GM21576 (cell line): Measurements from ENCODE around the gene OR10J4.
"Not testable (repeated sequence)": the region's sequence is repeated elsewhere in the genome, so short reads cannot be mapped to it uniquely, and the experiment has no call there.

Experiments used
- ATAC-seq: cut with Tn5 transposase; IDR thresholded peaks from one replicate; pipeline ENCODE4 v1.9.1; 2021; ENCODE audit warnings: mild to moderate bottlenecking, moderate library complexity; ENCODE audit not compliant: unreplicated experiment

OR10J4 gene

GRCh38 chr1:159431904-159432303 lies at the start of gene OR10J4:
TSS of gene OR10J4 (plus strand) at chr1:159432204.
- ATAC-seq: no peak

- no peak for ATAC-seq
Observed at GRCh38 chr1:159406821-159407220, 25.2 kb upstream of the OR10J4 start.

GRCh38 chr1:159408862-159409400 lies 23.1 kb upstream of the OR10J4 start:
- no peak for ATAC-seq

GRCh38 chr1:159421821-159422220 lies 10.2 kb upstream of the OR10J4 start:
- no peak for ATAC-seq

GRCh38 chr1:159428536-159428935 lies 3.5 kb upstream of the OR10J4 start:
- ATAC-seq: no peak

GRCh38 chr1:159429074-159429861 lies 2.7 kb upstream of the OR10J4 start:
- ATAC-seq: no peak

GRCh38 chr1:159430985-159431384 lies 1.0 kb upstream of the OR10J4 start:
- ATAC-seq: no peak

GRCh38 chr1:159436469-159436868 lies 4.5 kb downstream of the OR10J4 start:
- ATAC-seq: no peak

GRCh38 chr1:159439422-159439821 lies 7.4 kb downstream of the OR10J4 start, which contains the start of gene OR10J1:
TSS of gene OR10J1 (plus strand) at chr1:159439722. CDS start at chr1:159439792, 70 bp downstream.
- no peak for ATAC-seq

- ATAC-seq: no peak
Observed at GRCh38 chr1:159441360-159441759, 9.4 kb downstream of the OR10J4 start.

GRCh38 chr1:159442428-159442827 lies 10.4 kb downstream of the OR10J4 start:
- no peak for ATAC-seq

- no peak for ATAC-seq
Observed at GRCh38 chr1:159443066-159443750, 11.2 kb downstream of the OR10J4 start.

GRCh38 chr1:159444511-159444910 lies 12.5 kb downstream of the OR10J4 start:
- ATAC-seq: no peak

GRCh38 chr1:159448181-159448580 lies 16.2 kb downstream of the OR10J4 start:
- no peak for ATAC-seq

GRCh38 chr1:159449605-159450004 lies 17.6 kb downstream of the OR10J4 start:
- ATAC-seq: not testable (repeated sequence)

- no peak for ATAC-seq
Observed at GRCh38 chr1:159459551-159459950, 27.5 kb downstream of the OR10J4 start.

GRCh38 chr1:159465191-159465603 lies 33.2 kb downstream of the OR10J4 start:
- no peak for ATAC-seq

GRCh38 chr1:159468321-159468720 lies 36.3 kb downstream of the OR10J4 start:
- ATAC-seq: no peak

GRCh38 chr1:159469921-159470533 lies 38.0 kb downstream of the OR10J4 start:
- ATAC-seq: no peak

GRCh38 chr1:159473335-159473734 lies 41.3 kb downstream of the OR10J4 start:
- no peak for ATAC-seq

GRCh38 chr1:159474926-159475325 lies 42.9 kb downstream of the OR10J4 start:
- ATAC-seq: no peak
